Tibial artery (tissue), 4 donors: ENCODE measurements around the gene P3H2.

Experiments
- DNase-seq, 2 donors: peaks; one replicate each; pipeline ENCODE4 v3.0.0-alpha.2; 2019
- H3K27ac ChIP-seq, 2 donors: fragments of 200-600 bp; sonication (generic) in 1 of 2; 1 replicate in 1 of 2; 2 replicates in 1 of 2; pipeline ENCODE4 v1.5.1; 2018 to 2019; ENCODE audit warnings: mild to moderate bottlenecking in 1 of 2
- H3K27me3 ChIP-seq, 2 donors: fragments of 200-600 bp; sonication (generic) in 1 of 2; one replicate each; pipeline versions ENCODE4 v1.5.1 to v1.6.0; 2016 to 2019
- H3K36me3 ChIP-seq, 3 donors: fragments of 200-600 bp; sonication (generic) in 2 of 3; one replicate each; pipeline ENCODE4 v1.5.1; 2016 to 2019; ENCODE audit warnings: mild to moderate bottlenecking in 2 of 3
- H3K4me1 ChIP-seq, 4 donors: fragments of 200-600 bp; sonication (generic) in 2 of 4; 1 replicate in 3 of 4; 2 replicates in 1 of 4; pipeline ENCODE4 v1.5.1; 2016 to 2019
- H3K4me3 ChIP-seq, 2 donors: fragments of 200-600 bp; sonication (generic) in 1 of 2; 1 replicate in 1 of 2; 2 replicates in 1 of 2; pipeline ENCODE4 v1.5.1; 2018 to 2019; ENCODE audit warnings: mild to moderate bottlenecking in 2 of 2
- H3K9me3 ChIP-seq, 3 donors: fragments of 200-600 bp; sonication (generic) in 1 of 3; one replicate each; pipeline ENCODE4 v1.5.1; 2016 to 2019
- CTCF ChIP-seq, 2 experiments: fragments of 200-600 bp in 1 of 2; fragments of 450-650 bp in 1 of 2; IDR thresholded peaks; one replicate each; pipeline ENCODE4 v1.5.1; 2017 to 2019; ENCODE audit warnings: antibody characterized with exemption in 2 of 2, mild to moderate bottlenecking in 1 of 2, moderate library complexity in 1 of 2
- intact Hi-C: fragments of 100-400 bp; cut with DNase I; formaldehyde crosslinking; loops from one replicate; pipeline ENCODE4 v1.15.0; 2023; ENCODE audit warnings: low total_unique reads

The P3H2 gene

DNA sequence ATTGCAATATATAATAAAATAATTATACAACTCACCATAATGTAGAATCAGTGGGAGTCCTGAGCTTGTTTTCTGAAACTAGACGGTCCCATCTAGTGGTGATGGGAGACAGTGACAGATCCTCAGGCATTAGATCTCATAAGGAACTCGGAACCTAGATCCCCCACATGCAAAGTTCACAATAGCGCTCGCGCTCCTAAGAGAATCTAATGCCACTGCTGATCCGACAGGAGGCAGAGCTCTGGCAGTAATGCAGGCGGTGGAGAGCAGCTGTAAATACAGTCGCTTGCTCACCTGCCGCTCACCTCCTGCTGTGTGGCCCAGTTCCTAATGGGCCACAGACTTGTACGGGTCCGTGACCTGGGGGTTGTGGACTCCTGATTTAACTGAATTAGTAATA is 87.8 kb downstream of the P3H2 start:
- H3K9me3 ChIP-seq: no peaks in the 10 kb centered on the region
- H3K27ac ChIP-seq: no peak overlapping the region
- H3K4me3 ChIP-seq: no peak overlapping the region
- no peaks in the 10 kb centered on the region for H3K36me3 ChIP-seq
- peaks cover 0 to 13% (median 0%) of the 10 kb centered on the region in 4 donors for H3K4me1 ChIP-seq
- H3K27me3 ChIP-seq: no peaks in the 10 kb centered on the region
- no peak for DNase-seq
- no peak for TF ChIP-seq CTCF (IDR thresholded peaks at IDR 0.05)
- intact Hi-C loops: no loop called here

DNA sequence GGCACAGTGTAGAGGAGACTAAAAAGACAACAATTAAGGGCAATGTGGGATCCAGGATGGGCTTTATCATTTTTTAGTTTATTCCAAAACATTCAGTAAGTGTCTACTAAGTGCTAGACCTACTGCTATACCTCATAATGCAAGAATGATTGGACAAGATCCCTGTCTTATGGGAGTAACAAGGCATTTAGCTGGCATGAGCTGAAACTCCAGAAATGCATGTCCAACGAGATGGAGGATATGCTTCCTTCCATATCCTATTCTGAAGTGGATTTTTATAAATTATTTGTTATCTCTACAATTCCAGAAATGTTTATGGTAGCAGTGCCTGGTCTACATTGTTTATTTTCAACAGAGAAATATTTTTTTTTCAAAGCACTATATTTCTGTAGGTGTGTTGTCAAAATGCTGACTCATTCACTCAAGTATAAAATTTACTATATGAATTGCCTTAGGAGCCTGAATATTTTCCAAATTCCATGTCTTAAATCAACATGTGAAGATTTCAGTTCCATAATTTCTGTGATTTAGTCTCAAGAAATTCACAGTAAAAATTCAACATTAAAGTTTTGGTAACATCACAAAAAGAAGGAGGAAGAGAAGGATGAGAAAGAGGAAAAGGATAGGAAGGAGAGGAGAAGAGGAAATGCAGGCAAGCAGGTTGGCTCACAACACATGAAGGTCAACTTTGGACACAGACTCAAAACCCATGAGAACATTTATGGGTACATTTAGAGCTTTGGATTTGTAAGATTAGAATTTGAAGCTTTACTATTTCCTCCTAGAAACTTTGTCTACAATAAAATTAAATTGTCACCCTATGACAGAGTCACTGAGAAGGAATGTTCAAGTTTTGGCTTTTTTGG is 88.6 kb downstream of the P3H2 start:
- no peaks in the 10 kb centered on the region for H3K27me3 ChIP-seq
- H3K4me3 ChIP-seq: no peak overlapping the region
- no peaks in the 10 kb centered on the region for H3K36me3 ChIP-seq
- peak overlapping the region in 1 of 2 donors; percentile 43 for H3K27ac ChIP-seq
- no peaks in the 10 kb centered on the region for H3K9me3 ChIP-seq
- peaks cover 0 to 13% (median 0%) of the 10 kb centered on the region in 4 donors for H3K4me1 ChIP-seq
- no peak for DNase-seq
- TF ChIP-seq CTCF (IDR thresholded peaks at IDR 0.05): no peak
- intact Hi-C loops: no loop called here

DNA sequence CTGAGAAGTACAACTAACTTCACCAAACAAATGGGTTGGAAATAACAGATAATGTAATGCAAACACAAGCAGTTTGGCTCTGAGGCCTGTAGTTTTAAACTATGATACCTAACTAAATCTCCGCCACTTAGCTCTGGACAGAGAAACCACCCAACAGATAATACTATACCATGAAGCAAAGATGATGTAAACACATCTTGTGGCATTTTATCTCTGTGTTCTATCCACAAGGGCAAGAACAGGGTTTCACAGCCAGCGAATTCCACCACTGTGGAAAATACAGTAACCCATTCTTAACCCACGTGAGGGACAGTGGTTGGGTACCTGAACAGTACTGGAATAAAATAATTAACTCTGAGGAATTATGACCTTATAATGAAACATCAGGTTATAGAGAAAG is 93.6 kb downstream of the P3H2 start:
- Histone ChIP-seq H3K4me3 (no peak overlapping the region), H3K4me1 (peaks cover 0 to 10% (median 0%) of the 10 kb centered on the region in 4 donors), H3K36me3 (no peaks in the 10 kb centered on the region), H3K27ac (no peak overlapping the region), H3K9me3 (no peaks in the 10 kb centered on the region), H3K27me3 (no peaks in the 10 kb centered on the region)
- TF ChIP-seq CTCF (IDR thresholded peaks at IDR 0.05): no peak
- DNase-seq: no peak
- intact Hi-C loops: no loop called here

DNA sequence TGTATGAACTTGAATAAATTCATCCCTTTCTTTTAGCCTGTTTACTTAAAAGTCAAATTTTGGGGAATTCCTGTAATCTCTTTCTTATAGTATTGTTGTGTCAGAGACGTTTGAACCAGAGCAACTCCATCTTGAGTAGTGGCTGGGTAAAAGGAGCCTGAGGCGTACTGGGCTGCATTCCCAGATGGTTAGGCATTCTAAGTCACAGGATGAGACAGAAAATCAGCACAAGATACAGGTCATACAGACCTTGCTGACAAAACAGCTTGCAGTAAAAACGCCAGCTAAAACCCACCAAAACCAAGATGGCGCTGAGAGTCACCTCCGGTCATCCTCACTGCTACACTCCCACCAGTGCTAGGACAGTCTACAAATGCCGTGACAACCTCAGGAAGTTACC is 94.5 kb downstream of the P3H2 start:
- Histone ChIP-seq H3K4me1 (peaks cover 0 to 6% (median 0%) of the 10 kb centered on the region in 4 donors), H3K27me3 (no peaks in the 10 kb centered on the region), H3K9me3 (no peaks in the 10 kb centered on the region), H3K36me3 (no peaks in the 10 kb centered on the region), H3K27ac (no peak overlapping the region), H3K4me3 (no peak overlapping the region)
- intact Hi-C loops: no loop called here
- DNase-seq: no peak
- TF ChIP-seq CTCF (IDR thresholded peaks at IDR 0.05): no peak

DNA sequence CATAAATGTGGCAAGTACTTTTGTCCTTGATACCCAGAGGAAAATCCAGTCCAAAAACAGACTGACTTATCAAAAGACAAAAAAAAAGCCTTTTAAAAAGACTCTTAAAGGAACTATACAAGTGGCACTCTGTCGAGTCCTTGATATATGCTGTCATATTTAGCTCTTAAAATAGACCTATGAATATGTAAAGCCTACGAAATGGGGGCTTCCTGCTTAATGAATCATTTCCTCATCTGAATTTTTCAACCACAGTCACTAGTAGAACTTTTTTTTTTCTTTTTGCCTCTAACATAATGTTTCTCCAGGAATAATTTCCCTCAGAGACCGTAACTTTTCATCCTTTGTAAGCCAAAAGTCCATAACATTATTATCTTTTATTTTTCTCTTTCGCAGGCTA is 95.8 kb downstream of the P3H2 start:
- H3K4me3 ChIP-seq: no peak overlapping the region
- TF ChIP-seq CTCF (IDR thresholded peaks at IDR 0.05): no peak
- no peaks in the 10 kb centered on the region for H3K27me3 ChIP-seq
- DNase-seq: no peak
- no peak overlapping the region for H3K27ac ChIP-seq
- H3K9me3 ChIP-seq: no peaks in the 10 kb centered on the region
- H3K4me1 ChIP-seq: peaks cover 0 to 6% (median 0%) of the 10 kb centered on the region in 4 donors
- H3K36me3 ChIP-seq: no peaks in the 10 kb centered on the region
- intact Hi-C loops: no loop called here
